CD4-positive, alpha-beta T cell treated with Interferon alpha-2 for 1 hour (primary cell): ENCODE measurements around the gene DENND2A.
"Not testable (repeated sequence)": the region's sequence is repeated elsewhere in the genome, so short reads cannot be mapped to it uniquely, and the experiment has no call there.

Source experiments
- DNase-seq, 2 donors: peaks; one replicate each; pipeline ENCODE4 v3.0.0-alpha.2; 2020 to 2022

Gene DENND2A

GRCh38 chr7:140586516-140586915 is 54.1 kb downstream of the DENND2A start:
- DNase-seq: no peak

DNA sequence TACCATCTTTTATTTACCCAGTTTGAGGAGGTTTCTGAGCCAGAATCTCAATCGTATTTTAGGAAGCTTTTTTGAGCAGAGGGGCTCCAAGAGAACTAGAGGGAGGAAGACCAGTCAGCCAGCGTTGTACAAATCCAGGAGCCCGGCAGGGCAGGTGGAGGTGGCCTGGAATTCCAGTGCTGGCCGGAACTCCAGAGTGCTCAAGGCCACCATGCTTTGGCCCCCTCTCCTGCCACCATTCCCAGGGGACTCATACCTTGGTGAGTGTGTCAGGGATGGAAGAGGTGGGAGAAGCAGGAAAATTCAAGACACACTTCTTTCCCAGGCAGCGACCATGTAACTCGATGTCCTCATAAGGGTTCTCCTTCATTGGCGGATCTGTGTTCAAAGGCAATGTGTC is 55.3 kb downstream of the DENND2A start:
- no peak for DNase-seq

- DNase-seq: no peak
Observed at GRCh38 chr7:140584195-140584851, 56.3 kb downstream of the DENND2A start.

DNA sequence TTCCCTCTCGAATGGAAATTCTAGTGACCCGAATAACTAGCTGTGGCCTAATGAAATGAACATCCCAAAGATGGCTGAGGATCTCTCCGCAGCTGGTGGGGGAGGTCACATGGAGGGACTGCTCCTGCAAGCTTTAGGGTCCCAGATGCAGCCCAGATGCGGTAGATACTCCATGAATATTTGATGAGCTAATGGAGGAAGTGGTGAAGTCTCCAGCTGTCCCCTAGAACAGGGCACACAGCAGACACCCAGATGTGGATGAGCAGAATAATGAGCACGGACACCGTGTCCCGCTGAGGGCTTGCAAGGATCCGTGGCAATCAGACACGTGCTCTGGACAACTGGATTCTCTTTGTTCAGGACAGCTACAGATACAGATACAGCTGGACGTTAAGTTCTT is 59.2 kb downstream of the DENND2A start:
- DNase-seq: no peak

DNA sequence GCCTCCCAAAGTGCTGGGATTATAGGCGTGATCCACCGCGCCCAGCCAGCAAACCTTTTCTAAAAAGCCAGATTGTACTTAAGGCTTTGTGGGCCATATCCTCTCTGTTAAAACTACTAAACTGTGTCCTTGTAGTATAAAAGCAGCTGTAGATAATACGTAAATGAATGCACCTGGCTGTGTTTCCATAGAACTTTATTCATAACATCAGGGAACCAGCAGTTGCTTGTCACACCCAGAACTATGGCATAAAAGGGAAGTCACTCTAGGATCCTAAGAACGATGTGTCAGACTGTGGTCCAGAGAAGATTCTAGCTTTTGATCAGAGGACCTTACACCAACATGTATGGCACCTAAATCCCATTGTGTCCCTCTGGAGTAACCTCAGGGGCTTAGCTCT is 63.0 kb downstream of the DENND2A start:
- DNase-seq: no peak

DNA sequence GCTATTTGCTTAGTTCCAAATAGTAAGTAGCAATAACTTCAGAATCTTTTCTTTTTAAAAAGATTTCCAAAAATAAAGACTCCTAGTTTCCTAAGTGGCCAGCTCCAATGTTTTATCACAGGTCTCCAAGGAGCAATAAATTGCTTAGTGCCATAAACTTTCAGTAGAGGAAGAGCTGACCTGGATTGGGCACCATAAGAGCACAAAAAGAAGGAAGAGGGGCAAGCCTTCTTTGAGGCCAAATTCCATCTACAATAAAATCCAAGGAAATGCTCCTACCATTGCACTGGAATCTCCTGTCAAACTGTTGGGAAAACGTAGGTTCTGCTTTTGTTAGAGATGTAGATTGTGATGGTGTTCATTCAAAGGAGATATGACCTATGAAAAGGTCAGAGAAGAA is 64.0 kb downstream of the DENND2A start:
- no peak for DNase-seq

- DNase-seq: no peak
Observed at GRCh38 chr7:140571538-140572122, 69.0 kb downstream of the DENND2A start.

DNA sequence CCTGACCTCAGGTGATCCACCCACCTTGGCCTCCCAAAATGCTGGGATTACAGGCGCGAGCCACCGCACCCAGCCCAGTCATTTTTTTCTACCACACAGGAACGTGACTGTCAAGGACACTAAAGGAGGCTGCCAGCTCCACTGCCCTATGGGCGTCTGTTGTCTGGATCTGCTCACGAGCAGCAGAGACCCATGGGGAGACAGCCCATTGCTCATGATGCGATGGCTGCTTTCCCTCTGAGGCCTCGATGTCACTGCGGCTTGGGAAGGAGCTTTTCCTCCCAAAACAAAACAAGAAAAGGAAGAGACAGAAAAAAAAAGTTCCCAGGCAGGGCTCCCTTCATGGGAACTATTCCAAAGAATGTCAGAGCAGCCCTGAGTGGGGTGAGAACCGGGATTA is 70.5 kb downstream of the DENND2A start:
- no peak for DNase-seq

DNA sequence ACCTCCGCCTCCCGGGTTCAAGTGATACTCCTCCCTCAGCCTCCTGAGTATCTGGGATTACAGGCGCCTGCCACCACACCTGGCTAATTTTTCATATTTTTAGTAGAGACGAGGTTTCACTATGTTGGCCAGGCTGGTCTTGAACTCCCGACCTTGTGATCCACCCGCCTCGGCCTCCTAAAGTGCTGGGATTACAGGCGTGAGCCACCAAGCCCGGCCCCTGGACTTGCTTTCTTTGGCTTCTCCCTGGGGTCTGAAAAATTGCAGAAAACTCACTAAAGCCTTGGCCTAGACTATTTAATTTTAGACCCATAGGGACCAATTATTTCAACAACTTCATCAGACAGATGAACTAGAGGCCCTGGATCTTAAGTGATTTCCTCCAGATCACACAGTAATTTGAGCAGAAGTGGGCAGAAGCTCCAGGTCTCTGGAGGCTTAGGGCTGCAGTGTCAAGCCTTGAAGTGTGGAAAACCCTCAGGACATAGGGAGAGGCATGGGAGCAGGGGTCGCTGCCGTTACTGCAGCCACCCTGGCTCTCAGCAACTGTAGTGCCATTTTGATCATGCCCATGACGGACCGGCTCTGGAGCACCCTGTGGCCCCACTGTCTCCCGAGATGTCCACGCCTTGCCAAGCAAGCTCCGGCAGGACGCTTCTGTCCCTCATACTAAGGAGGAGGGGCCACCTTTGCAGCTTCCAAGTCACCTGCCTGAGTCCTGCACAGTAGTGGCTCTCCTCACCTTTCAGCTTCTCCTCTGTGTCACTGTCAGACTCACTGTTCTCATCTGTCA is 72.4 kb downstream of the DENND2A start:
- DNase-seq: no peak

DNA sequence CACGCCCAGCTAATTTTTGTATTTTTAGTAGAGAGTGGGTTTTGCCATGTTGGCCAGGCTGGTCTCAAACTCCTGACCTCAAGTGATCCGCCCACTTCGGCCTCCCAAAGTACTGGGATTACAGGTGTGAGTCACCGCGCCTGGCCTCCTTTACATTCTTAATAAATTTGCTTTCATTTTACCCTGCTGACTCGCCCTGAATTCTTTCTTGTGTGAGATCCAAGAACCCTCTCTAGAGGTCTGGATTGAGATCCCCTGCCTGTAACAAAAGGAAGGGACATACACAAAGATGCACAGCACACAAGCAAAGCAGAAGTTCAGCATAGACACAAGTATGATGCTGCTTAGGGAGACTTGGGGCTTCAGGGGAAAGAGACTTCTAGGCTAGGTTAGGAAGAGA is 74.4 kb downstream of the DENND2A start:
- DNase-seq: not testable (repeated sequence)

- not testable (repeated sequence) for DNase-seq
Observed at GRCh38 chr7:140565761-140566160, 74.9 kb downstream of the DENND2A start.

DNA sequence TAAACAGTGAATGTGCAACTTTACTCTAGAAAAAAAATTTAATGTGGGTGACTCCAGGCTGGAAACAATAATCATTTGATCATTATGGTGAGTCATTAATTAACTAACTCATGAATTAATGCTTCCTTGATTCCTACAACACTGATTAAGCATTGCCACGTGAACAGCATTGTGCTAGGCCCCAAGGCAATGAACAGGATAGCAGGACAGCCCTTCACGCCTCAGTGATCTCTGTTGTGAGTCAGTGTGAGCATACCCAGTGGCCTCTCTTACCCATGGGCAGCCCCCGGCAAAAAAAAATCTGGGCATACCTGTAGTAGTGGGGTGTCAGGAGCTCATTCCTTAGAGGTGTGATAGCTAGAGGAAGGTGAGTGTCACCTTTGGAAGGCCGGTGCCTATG is 76.0 kb downstream of the DENND2A start:
- no peak for DNase-seq

- DNase-seq: no peak
Observed at GRCh38 chr7:140562926-140563481, 77.6 kb downstream of the DENND2A start.

DNA sequence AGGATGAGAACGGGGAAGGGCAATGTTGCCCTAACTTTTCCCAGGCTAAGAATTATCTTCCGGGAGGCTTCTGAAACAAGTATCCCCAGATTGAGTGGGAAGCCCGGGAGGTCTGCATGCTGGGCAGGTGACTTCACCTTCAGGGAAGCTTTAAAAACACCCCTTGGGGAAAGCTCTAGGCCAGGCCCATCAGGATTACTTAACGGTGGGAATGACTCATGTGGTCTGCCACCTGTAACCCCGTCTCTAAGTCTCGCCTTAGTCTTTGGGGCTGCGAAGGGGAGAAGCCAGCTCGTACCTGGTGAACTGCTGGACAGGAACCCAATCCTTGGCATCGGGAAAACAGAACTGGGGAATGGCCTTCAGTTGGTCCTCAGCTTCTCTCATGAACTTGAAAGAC is 81.2 kb downstream of the DENND2A start:
- DNase-seq: no peak

- no peak for DNase-seq
Observed at GRCh38 chr7:140557809-140558518, 82.6 kb downstream of the DENND2A start.

GRCh38 chr7:140557069-140557468 is 83.5 kb downstream of the DENND2A start:
- no peak for DNase-seq

GRCh38 chr7:140553236-140553635 is 87.4 kb downstream of the DENND2A start:
- not testable (repeated sequence) for DNase-seq

DNA sequence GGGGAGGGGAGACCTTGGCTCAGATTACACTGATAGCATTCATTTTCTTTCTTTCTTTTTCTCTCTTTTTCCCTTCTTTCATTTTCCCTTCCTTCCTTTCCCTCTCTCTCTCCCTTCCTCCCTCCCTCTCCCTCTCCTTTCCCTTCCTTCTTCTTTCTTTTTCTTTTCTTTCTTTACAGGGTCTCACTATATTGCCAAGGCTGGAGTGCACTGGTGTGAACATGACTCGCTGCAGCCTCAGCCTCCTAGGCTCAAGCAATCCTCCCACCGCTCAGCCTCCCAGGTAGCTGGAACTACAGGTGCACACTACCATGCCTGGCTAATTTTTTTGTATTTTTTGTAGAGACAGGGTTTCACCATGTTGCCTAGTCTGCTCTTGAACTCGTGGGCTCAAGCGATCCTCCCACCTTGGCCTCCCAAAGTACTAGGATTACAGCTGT is 88.4 kb downstream of the DENND2A start:
- DNase-seq: no peak

GRCh38 chr7:140551355-140552239 is 89.0 kb downstream of the DENND2A start:
- no peak for DNase-seq

DNA sequence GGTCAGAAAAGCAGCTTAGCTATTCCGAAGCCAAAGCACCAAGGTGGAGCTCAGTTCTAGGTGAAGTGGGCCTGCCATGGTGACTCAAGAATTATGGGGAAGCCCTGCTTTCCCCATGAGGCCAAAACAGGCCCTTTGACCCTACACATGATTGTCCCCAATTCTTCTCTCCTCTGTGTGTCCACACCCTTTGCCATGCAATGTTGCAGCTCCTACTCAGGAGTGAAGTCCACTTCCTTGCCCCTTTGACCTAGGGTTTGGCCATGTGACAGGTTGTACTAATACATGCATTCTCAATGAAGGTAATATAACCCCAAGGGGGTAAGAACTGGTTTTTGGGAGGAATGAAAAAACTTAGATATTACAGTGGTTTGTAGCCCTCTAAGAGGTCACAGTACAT is 93.7 kb downstream of the DENND2A start:
- DNase-seq: no peak

GRCh38 chr7:140544388-140544826 is 96.2 kb downstream of the DENND2A start:
- no peak for DNase-seq

DNA sequence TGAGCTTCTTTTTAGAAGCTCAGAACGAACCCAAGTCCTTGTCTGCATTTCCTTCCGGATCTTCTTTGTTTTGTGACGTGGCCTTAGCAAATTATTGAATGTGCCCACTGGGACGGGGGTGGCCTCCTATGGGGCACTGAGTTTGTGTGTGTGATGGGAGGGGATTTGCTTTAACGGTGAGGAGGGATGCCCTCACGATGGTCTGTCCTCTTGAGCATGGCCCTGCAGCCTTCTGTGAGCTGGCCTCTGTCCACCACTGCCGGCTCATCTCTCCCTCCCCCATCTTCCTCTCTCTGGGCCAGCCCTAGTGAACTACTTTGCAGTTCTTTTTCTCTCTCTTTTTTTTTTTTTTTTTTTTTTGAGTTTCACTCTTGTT is 98.4 kb downstream of the DENND2A start:
- no peak for DNase-seq
